Stomach (tissue), 4 donors: ENCODE measurements around the gene MMS22L.

Source experiments
- EP300 ChIP-seq: sonication (generic); formaldehyde crosslinking; IDR thresholded peaks from one replicate; pipeline ENCODE4 v1.6.1; 2017; ENCODE audit warnings: antibody characterized with exemption
- POLR2A ChIP-seq, 4 donors: fragments of 450-650 bp; IDR thresholded peaks; one replicate each; pipeline ENCODE4 v1.6.1; 2016; ENCODE audit warnings: antibody characterized with exemption in 4 of 4, control low read depth in 2 of 4, mild to moderate bottlenecking in 1 of 4, moderate library complexity in 1 of 4
- POLR2AphosphoS5 ChIP-seq, 3 donors: sonication (generic); formaldehyde crosslinking; IDR thresholded peaks; one replicate each; pipeline ENCODE4 v1.6.1; 2016; ENCODE audit warnings: antibody characterized with exemption in 3 of 3
- TF ChIP-seq, protein P1 (sequence below), 7 experiments: fragments of 450-650 bp in 4 of 7; fragments of 200-600 bp in 3 of 7; sonication (generic) in 3 of 7; IDR thresholded peaks; one replicate each; pipeline ENCODE4 v1.5.1; 2016 to 2019; ENCODE audit warnings: antibody characterized with exemption in 7 of 7, control low read depth in 2 of 7, mild to moderate bottlenecking in 1 of 7

DNA sequence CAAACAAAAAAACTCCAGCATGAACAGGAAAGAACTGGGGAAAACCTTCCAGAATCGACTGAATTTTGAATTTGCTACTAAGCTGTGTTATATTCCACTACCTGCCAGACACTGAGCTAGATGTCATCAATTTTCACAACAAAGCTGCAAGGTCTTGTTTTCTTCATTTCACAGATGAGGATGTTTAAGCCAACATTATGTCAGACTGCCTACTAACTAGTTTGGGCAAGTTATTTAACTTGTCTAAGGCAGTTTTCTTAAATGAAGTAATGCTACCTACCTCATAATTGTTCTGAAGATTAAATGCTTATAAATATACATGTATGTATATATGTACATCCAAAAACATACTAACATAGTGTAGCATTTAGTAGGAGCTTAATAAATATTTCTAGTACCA is 144.4 kb downstream of the MMS22L start:
- TF ChIP-seq, protein P1, sequence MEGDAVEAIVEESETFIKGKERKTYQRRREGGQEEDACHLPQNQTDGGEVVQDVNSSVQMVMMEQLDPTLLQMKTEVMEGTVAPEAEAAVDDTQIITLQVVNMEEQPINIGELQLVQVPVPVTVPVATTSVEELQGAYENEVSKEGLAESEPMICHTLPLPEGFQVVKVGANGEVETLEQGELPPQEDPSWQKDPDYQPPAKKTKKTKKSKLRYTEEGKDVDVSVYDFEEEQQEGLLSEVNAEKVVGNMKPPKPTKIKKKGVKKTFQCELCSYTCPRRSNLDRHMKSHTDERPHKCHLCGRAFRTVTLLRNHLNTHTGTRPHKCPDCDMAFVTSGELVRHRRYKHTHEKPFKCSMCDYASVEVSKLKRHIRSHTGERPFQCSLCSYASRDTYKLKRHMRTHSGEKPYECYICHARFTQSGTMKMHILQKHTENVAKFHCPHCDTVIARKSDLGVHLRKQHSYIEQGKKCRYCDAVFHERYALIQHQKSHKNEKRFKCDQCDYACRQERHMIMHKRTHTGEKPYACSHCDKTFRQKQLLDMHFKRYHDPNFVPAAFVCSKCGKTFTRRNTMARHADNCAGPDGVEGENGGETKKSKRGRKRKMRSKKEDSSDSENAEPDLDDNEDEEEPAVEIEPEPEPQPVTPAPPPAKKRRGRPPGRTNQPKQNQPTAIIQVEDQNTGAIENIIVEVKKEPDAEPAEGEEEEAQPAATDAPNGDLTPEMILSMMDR (IDR thresholded peaks at IDR 0.05), result no peak
- TF ChIP-seq POLR2AphosphoS5 (IDR thresholded peaks at IDR 0.05) (no peak), POLR2A (IDR thresholded peaks at IDR 0.05) (no peak), EP300 (no peak)
